Measurements from ENCODE around the gene C14orf180. TPM values are rescaled to one million over a fixed set of nuclear protein-coding genes. Genes with fewer than 3 reads are reported as not detected.

Gene C14orf180
- not detected for polyA plus RNA-seq (2012; ENCODE audit: missing spikeins)

- no peak for DNase-seq (ENCODE audit: insufficient read length)
- FAIRE-seq: no peak
- TF ChIP-seq POLR2A (IDR thresholded peaks at IDR 0.05; ENCODE audit: low read depth, low read length) (no peak), POLR2AphosphoS5 (IDR thresholded peaks at IDR 0.05; ENCODE audit: low read depth, low read length) (no peak), TAF1 (IDR thresholded peaks at IDR 0.05; ENCODE audit: borderline replicate concordance, low read depth, low read length) (no peak)
Observed at GRCh38 chr14:104579507-104579906, at the start of gene C14orf180. TSS of gene C14orf180 (plus strand) at chr14:104579764. CDS start at chr14:104586431, 6,667 bp downstream.

GRCh38 chr14:104530646-104531045 lies 48.9 kb upstream of the C14orf180 start:
- FAIRE-seq (no peak), DNase-seq (ENCODE audit: insufficient read length) (no peak)
- TF ChIP-seq POLR2AphosphoS5 (IDR thresholded peaks at IDR 0.05; ENCODE audit: low read depth, low read length): no peak
- TF ChIP-seq POLR2A (IDR thresholded peaks at IDR 0.05; ENCODE audit: low read depth, low read length): no peak
- no peak for TF ChIP-seq TAF1 (IDR thresholded peaks at IDR 0.05; ENCODE audit: borderline replicate concordance, low read depth, low read length)

- no peak for TF ChIP-seq POLR2AphosphoS5 (IDR thresholded peaks at IDR 0.05; ENCODE audit: low read depth, low read length)
- no peak for TF ChIP-seq POLR2A (IDR thresholded peaks at IDR 0.05; ENCODE audit: low read depth, low read length)
- TF ChIP-seq TAF1 (IDR thresholded peaks at IDR 0.05; ENCODE audit: borderline replicate concordance, low read depth, low read length): no peak
- FAIRE-seq (no peak), DNase-seq (ENCODE audit: insufficient read length) (no peak)
Observed at GRCh38 chr14:104531421-104532190, 48.0 kb upstream of the C14orf180 start.

GRCh38 chr14:104532191-104532555 lies 47.4 kb upstream of the C14orf180 start:
- FAIRE-seq (no peak), DNase-seq (ENCODE audit: insufficient read length) (no peak)
- no peak for TF ChIP-seq POLR2AphosphoS5 (IDR thresholded peaks at IDR 0.05; ENCODE audit: low read depth, low read length)
- TF ChIP-seq TAF1 (IDR thresholded peaks at IDR 0.05; ENCODE audit: borderline replicate concordance, low read depth, low read length): no peak
- no peak for TF ChIP-seq POLR2A (IDR thresholded peaks at IDR 0.05; ENCODE audit: low read depth, low read length)

GRCh38 chr14:104534036-104534435 lies 45.5 kb upstream of the C14orf180 start:
- no peak for TF ChIP-seq TAF1 (IDR thresholded peaks at IDR 0.05; ENCODE audit: borderline replicate concordance, low read depth, low read length)
- TF ChIP-seq POLR2A (IDR thresholded peaks at IDR 0.05; ENCODE audit: low read depth, low read length): no peak
- no peak for TF ChIP-seq POLR2AphosphoS5 (IDR thresholded peaks at IDR 0.05; ENCODE audit: low read depth, low read length)
- DNase-seq (ENCODE audit: insufficient read length) (no peak), FAIRE-seq (no peak)

- no peak for FAIRE-seq
- DNase-seq (ENCODE audit: insufficient read length): no peak
- TF ChIP-seq TAF1 (IDR thresholded peaks at IDR 0.05; ENCODE audit: borderline replicate concordance, low read depth, low read length) (no peak), POLR2A (IDR thresholded peaks at IDR 0.05; ENCODE audit: low read depth, low read length) (no peak), POLR2AphosphoS5 (IDR thresholded peaks at IDR 0.05; ENCODE audit: low read depth, low read length) (no peak)
Observed at GRCh38 chr14:104536942-104537612, 42.5 kb upstream of the C14orf180 start.

- TF ChIP-seq TAF1 (IDR thresholded peaks at IDR 0.05; ENCODE audit: borderline replicate concordance, low read depth, low read length): no peak
- no peak for TF ChIP-seq POLR2AphosphoS5 (IDR thresholded peaks at IDR 0.05; ENCODE audit: low read depth, low read length)
- no peak for DNase-seq (ENCODE audit: insufficient read length)
- no peak for FAIRE-seq
Observed at GRCh38 chr14:104537613-104537988, 42.0 kb upstream of the C14orf180 start.

- DNase-seq (ENCODE audit: insufficient read length): no peak
- FAIRE-seq: no peak
- no peak for TF ChIP-seq POLR2A (IDR thresholded peaks at IDR 0.05; ENCODE audit: low read depth, low read length)
- no peak for TF ChIP-seq POLR2AphosphoS5 (IDR thresholded peaks at IDR 0.05; ENCODE audit: low read depth, low read length)
- TF ChIP-seq TAF1 (IDR thresholded peaks at IDR 0.05; ENCODE audit: borderline replicate concordance, low read depth, low read length): no peak
Observed at GRCh38 chr14:104541905-104542465, 37.6 kb upstream of the C14orf180 start.

GRCh38 chr14:104542871-104543830 lies 36.4 kb upstream of the C14orf180 start:
- TF ChIP-seq POLR2AphosphoS5 (IDR thresholded peaks at IDR 0.05; ENCODE audit: low read depth, low read length): no peak
- no peak for TF ChIP-seq POLR2A (IDR thresholded peaks at IDR 0.05; ENCODE audit: low read depth, low read length)
- no peak for TF ChIP-seq TAF1 (IDR thresholded peaks at IDR 0.05; ENCODE audit: borderline replicate concordance, low read depth, low read length)
- DNase-seq (ENCODE audit: insufficient read length): no peak
- FAIRE-seq: no peak

GRCh38 chr14:104544362-104544961 lies 35.1 kb upstream of the C14orf180 start:
- DNase-seq (ENCODE audit: insufficient read length): no peak
- no peak for FAIRE-seq
- no peak for TF ChIP-seq POLR2A (IDR thresholded peaks at IDR 0.05; ENCODE audit: low read depth, low read length)
